ENCODE results near the gene PAQR7.

DNA sequence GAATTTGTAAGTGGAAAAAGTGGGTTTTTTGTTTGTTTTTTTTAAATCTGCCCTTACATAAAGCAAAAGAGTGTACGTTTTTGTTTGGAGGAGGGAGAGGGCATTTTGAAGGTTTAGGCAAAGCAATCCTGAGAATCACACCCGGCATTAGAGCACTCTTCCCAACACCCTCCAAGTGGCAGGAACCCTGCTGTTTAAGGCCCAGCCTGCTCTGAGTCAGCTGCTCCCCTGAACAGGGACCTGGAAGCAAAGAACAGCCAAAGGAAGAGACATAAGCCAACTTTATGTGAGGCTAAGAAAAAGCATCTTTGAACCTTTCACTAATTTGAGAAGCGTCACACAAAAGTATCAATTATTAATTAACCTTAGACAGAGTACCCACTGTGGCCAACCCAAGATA lies 38.8 kb downstream of the PAQR7 start:
- TF ChIP-seq, protein P1, sequence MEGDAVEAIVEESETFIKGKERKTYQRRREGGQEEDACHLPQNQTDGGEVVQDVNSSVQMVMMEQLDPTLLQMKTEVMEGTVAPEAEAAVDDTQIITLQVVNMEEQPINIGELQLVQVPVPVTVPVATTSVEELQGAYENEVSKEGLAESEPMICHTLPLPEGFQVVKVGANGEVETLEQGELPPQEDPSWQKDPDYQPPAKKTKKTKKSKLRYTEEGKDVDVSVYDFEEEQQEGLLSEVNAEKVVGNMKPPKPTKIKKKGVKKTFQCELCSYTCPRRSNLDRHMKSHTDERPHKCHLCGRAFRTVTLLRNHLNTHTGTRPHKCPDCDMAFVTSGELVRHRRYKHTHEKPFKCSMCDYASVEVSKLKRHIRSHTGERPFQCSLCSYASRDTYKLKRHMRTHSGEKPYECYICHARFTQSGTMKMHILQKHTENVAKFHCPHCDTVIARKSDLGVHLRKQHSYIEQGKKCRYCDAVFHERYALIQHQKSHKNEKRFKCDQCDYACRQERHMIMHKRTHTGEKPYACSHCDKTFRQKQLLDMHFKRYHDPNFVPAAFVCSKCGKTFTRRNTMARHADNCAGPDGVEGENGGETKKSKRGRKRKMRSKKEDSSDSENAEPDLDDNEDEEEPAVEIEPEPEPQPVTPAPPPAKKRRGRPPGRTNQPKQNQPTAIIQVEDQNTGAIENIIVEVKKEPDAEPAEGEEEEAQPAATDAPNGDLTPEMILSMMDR (conservative IDR thresholded peaks at IDR 0.05; ENCODE audit: low read depth, low read length), result no peak
- TF ChIP-seq EZH2phosphoT487 (IDR thresholded peaks at IDR 0.05; ENCODE audit: borderline replicate concordance, low read length), result no peak
- TF ChIP-seq EZH2 (IDR thresholded peaks at IDR 0.05; ENCODE audit: low read length, unreplicated experiment), result no peak

Data from PC-3 (cell line).